Measurements from ENCODE around the gene TBCA. TPM values are rescaled to one million over a fixed set of nuclear protein-coding genes. Genes with fewer than 3 reads are reported as not detected.
A peak's percentile ranks its signal among the peaks of the same experiment; 100 is the strongest.
"Not testable (repeated sequence)": the region's sequence is repeated elsewhere in the genome, so short reads cannot be mapped to it uniquely, and the experiment has no call there.

Gene TBCA
- total RNA-seq, 1 donor from 2014 or later, result 213 TPM

DNA sequence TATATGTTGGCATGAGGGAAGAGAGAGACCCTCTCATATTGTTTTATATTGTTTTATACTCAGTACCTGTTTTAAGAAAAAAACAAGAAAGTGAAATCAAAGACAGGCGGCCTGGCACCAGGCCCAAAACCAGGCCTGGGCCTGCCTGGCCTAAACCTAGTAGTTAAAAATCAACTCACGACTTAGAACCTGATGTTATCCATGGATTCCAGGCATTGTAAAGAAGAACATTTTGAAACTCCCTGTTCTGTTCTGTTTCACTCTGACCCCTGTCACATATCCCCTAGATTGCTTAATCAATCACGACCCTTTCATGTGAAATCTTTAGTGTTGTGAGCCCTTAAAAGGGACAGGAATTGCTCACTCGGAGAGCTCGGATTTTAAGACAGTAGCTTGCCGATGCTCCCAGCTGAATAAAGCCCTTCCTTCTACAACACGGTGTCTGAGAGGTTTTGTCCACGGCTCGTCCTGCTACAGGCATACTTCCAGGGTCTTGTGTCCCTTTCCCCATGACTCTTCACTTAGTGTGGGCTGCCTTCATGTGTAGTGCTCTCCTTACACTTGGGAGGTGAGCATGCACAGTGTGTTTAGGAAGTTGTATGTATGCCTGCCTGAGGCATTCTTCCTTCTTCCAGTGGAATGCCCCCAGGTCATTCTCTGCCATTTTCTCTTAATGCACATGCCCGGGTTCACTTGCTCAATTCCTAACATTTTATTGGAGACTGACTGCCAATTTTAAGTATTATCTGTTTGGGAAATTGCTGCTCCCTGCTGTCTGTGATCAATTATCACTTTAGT is 17.8 kb downstream of the TBCA start:
- Mint-ChIP-seq H3K27ac (peak overlapping the region; percentile 58), H3K27me3 (ENCODE audit: low read depth) (no peaks in the 10 kb centered on the region), H3K4me3 (no peak overlapping the region), H3K36me3 (peaks cover 61% of the 10 kb centered on the region), H3K4me1 (peaks cover under 1% of the 10 kb centered on the region), H3K9me3 (peaks cover 38% of the 10 kb centered on the region)
- TF ChIP-seq, protein P1, sequence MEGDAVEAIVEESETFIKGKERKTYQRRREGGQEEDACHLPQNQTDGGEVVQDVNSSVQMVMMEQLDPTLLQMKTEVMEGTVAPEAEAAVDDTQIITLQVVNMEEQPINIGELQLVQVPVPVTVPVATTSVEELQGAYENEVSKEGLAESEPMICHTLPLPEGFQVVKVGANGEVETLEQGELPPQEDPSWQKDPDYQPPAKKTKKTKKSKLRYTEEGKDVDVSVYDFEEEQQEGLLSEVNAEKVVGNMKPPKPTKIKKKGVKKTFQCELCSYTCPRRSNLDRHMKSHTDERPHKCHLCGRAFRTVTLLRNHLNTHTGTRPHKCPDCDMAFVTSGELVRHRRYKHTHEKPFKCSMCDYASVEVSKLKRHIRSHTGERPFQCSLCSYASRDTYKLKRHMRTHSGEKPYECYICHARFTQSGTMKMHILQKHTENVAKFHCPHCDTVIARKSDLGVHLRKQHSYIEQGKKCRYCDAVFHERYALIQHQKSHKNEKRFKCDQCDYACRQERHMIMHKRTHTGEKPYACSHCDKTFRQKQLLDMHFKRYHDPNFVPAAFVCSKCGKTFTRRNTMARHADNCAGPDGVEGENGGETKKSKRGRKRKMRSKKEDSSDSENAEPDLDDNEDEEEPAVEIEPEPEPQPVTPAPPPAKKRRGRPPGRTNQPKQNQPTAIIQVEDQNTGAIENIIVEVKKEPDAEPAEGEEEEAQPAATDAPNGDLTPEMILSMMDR (IDR thresholded peaks at IDR 0.05; ENCODE audit: unreplicated experiment), result no peak
- DNase-seq (ENCODE audit: low spot score in 2 of 2, unreplicated experiment in 2 of 2), result no peak

DNA sequence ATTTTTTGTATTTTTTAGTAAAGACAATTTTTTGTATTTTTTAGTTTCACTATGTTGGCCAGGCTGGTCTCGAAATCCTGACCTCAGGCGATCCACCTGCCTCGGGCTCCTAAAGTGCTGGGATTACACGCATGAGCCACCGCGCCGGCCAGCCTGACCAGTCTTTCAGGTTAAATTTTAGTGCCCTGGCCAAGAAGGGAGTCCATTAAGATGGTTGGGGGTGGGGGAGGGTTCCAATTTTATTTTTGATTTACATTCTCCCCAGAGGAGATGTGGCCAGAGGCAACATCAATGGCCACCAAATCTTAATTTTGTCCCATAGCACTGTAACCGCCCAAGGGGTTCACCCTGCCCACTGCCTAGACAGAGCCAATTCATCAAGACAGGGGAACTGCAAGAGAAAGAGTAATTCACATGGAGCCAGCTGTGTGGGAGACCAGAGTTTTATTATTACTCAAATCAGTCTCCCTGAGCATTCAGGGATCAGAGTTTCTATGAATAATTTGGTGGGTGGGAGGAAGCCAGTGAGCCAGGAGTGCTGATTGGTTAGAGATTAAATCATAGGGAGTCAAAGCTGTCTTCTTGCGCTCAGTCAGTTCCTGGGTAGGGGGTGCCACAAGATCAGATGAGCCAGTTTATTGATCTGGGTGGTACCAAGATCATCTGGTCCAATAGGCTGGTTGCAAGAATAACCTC is 24.7 kb downstream of the TBCA start:
- peaks cover 14% of the 10 kb centered on the region for H3K4me1 Mint-ChIP-seq
- H3K4me3 Mint-ChIP-seq, result no peak overlapping the region
- no peaks in the 10 kb centered on the region for H3K27me3 Mint-ChIP-seq (ENCODE audit: low read depth)
- H3K9me3 Mint-ChIP-seq, result peaks cover 6% of the 10 kb centered on the region
- TF ChIP-seq, protein P1 (IDR thresholded peaks at IDR 0.05; ENCODE audit: unreplicated experiment), result no peak
- no peak overlapping the region for H3K27ac Mint-ChIP-seq
- peaks cover 16% of the 10 kb centered on the region for H3K36me3 Mint-ChIP-seq
- no peak for DNase-seq (ENCODE audit: low spot score in 2 of 2, unreplicated experiment in 2 of 2)

- peaks cover 14% of the 10 kb centered on the region for H3K4me1 Mint-ChIP-seq
- not testable (repeated sequence) for H3K27ac Mint-ChIP-seq; DNase-seq (ENCODE audit: low spot score in 2 of 2, unreplicated experiment in 2 of 2); H3K27me3 Mint-ChIP-seq (ENCODE audit: low read depth); H3K4me3 Mint-ChIP-seq; H3K9me3 Mint-ChIP-seq
- peaks cover 10% of the 10 kb centered on the region for H3K36me3 Mint-ChIP-seq
These were observed 25.2 kb downstream of the TBCA start for GRCh38 chr5:77750928-77751327.

DNA sequence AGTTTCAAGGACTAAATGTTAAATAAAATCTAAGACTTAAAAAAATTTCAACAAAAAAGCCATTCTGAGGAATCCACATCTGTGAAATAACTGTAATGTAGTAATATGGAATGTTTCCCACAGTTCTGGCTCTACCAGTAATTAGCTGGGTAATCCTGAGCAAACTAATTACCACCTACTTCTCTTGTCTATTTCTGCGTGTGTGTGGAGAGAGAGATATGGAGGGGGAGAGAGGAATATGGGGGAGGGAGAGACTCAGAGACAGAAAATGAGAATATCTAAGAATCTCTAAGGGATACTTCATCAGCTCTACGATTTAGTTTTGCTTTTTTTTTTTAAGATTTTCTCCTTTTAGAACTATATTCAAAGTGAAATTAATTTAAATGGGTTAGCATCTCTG is 28.0 kb downstream of the TBCA start:
- TF ChIP-seq, protein P1 (IDR thresholded peaks at IDR 0.05; ENCODE audit: unreplicated experiment), result no peak
- H3K27me3 Mint-ChIP-seq (ENCODE audit: low read depth), result no peaks in the 10 kb centered on the region
- H3K4me1 Mint-ChIP-seq, result peaks cover 12% of the 10 kb centered on the region
- no peak overlapping the region for H3K4me3 Mint-ChIP-seq
- peak overlapping the region; percentile 39 for H3K27ac Mint-ChIP-seq
- H3K36me3 Mint-ChIP-seq, result peaks cover 13% of the 10 kb centered on the region
- H3K9me3 Mint-ChIP-seq, result peaks cover 3% of the 10 kb centered on the region
- no peak for DNase-seq (ENCODE audit: low spot score in 2 of 2, unreplicated experiment in 2 of 2)

DNA sequence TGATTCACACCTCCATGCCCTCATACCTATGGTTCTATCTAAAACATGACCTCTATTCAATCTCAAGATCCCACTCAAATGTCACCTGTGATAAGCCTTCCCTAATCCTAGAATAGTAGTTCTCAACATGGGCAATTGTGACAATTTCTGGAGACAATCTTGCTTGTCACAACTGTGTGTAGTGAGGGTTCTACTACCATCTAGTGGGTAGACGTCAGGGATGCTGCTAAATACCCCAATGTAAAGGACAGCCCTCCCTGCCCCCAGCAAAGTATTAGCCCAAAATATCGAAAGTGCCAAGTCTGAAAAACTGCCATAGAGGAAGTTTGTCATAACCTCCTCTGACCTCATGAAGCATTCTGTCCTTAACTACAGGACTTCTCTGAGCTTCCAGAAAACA is 32.0 kb downstream of the TBCA start:
- Mint-ChIP-seq H3K4me3 (no peak overlapping the region), H3K4me1 (peaks cover 2% of the 10 kb centered on the region), H3K36me3 (peaks cover 8% of the 10 kb centered on the region), H3K9me3 (no peaks in the 10 kb centered on the region), H3K27me3 (ENCODE audit: low read depth) (no peaks in the 10 kb centered on the region), H3K27ac (no peak overlapping the region)
- TF ChIP-seq, protein P1 (IDR thresholded peaks at IDR 0.05; ENCODE audit: unreplicated experiment), result no peak
- no peak for DNase-seq (ENCODE audit: low spot score in 2 of 2, unreplicated experiment in 2 of 2)

GRCh38 chr5:77743181-77743580 is 33.0 kb downstream of the TBCA start:
- DNase-seq (ENCODE audit: low spot score in 2 of 2, unreplicated experiment in 2 of 2), result no peak
- peaks cover 1% of the 10 kb centered on the region for H3K4me1 Mint-ChIP-seq
- TF ChIP-seq, protein P1 (IDR thresholded peaks at IDR 0.05; ENCODE audit: unreplicated experiment), result no peak
- no peak overlapping the region for H3K27ac Mint-ChIP-seq
- H3K36me3 Mint-ChIP-seq, result peaks cover 8% of the 10 kb centered on the region
- H3K4me3 Mint-ChIP-seq, result no peak overlapping the region
- H3K27me3 Mint-ChIP-seq (ENCODE audit: low read depth), result no peaks in the 10 kb centered on the region
- no peaks in the 10 kb centered on the region for H3K9me3 Mint-ChIP-seq
